Suppressor macrophage treated with lipopolysaccharide for 4 hours (primary cell): ENCODE results near the gene SPATA31A5.
"Not testable (repeated sequence)": the region's sequence is repeated elsewhere in the genome, so short reads cannot be mapped to it uniquely, and the experiment has no call there.

Experiments
- DNase-seq: peaks from one replicate; pipeline ENCODE4 v3.0.0-alpha.2; 2020

The SPATA31A5 gene

GRCh38 chr9:60914107-60914506 is at the start of gene SPATA31A5:
Gene SPATA31A5, plus strand, starts transcription at chr9:60914407. Its CDS starts 29 bp downstream, at chr9:60914436.
- not testable (repeated sequence) for DNase-seq

- not testable (repeated sequence) for DNase-seq
Measured at GRCh38 chr9:60962990-60963350, 48.8 kb downstream of the SPATA31A5 start.

- not testable (repeated sequence) for DNase-seq
Measured at GRCh38 chr9:60966382-60966781, 52.2 kb downstream of the SPATA31A5 start.
